Cardiac muscle cell (in vitro differentiated cells and primary cell): ENCODE data around the gene SEPTIN12. TPM values are rescaled to one million over a fixed set of nuclear protein-coding genes. Genes with fewer than 3 reads are reported as not detected.

Experiments used
- DNase-seq, 2 donors: peaks; one replicate each; pipeline versions ENCODE4 v3.0.0 to v3.0.0-alpha.2; 2010 to 2017; ENCODE audit warnings: low read depth in 1 of 2, low spot score in 1 of 2
- H3K27ac ChIP-seq: fragments of 200-600 bp; sonication (generic); 2 replicates; pipeline ENCODE4 v1.5.1; 2016
- H3K27me3 ChIP-seq: fragments of 200-600 bp; sonication (generic); 2 replicates; pipeline ENCODE4 v1.6.0; 2016; ENCODE audit warnings: control low read depth
- H3K36me3 ChIP-seq: fragments of 200-600 bp; sonication (generic); 2 replicates; pipeline ENCODE4 v1.5.1; 2016; ENCODE audit warnings: control low read depth
- H3K4me1 ChIP-seq: fragments of 200-600 bp; sonication (generic); 2 replicates; pipeline ENCODE4 v1.8.1; 2017; ENCODE audit warnings: low read depth, mild to moderate bottlenecking, mixed run types
- H3K4me3 ChIP-seq: fragments of 200-600 bp; sonication (generic); 2 replicates; pipeline ENCODE4 v1.5.1; 2016; ENCODE audit warnings: mild to moderate bottlenecking
- H3K9me3 ChIP-seq: fragments of 200-600 bp; sonication (generic); 2 replicates; pipeline ENCODE4 v1.5.1; 2017; ENCODE audit warnings: low read depth, mild to moderate bottlenecking, control low read depth
- CTCF ChIP-seq: IDR thresholded peaks from 2 replicates; pipeline ENCODE4 v1.5.1; 2012; ENCODE audit warnings: low read depth, mild to moderate bottlenecking, low read length
- polyA plus RNA-seq: library from polyadenylated mRNA; unstranded; fragments of >200 nt; fragmentation: Nextera tagmentation; extraction: Ambion mirVana; gene quantifications from 2 replicates; pipeline ENCODE4 v1.2.1, GENCODE V29; 2016
- total RNA-seq: library from RNA; depleted of rRNA; stranded (reverse); fragments of >200 nt; gene quantifications from 2 replicates; pipeline ENCODE4 v1.2.3, GENCODE V29; 2016

SEPTIN12 gene
- total and polyA plus RNA-seq, 2 experiments from 2014 or later, result 2.9 to 7.3 TPM

GRCh38 chr16:4795181-4795827 lies 7.2 kb upstream of the SEPTIN12 start, which contains the start of gene SMIM22:
TSS of gene SMIM22 (plus strand) at chr16:4795369. CDS start at chr16:4795735, 366 bp downstream.
- no peaks in the 10 kb centered on the region for H3K9me3 ChIP-seq
- no peak for TF ChIP-seq CTCF

GRCh38 chr16:4792951-4793513 lies 4.9 kb upstream of the SEPTIN12 start:
- TF ChIP-seq CTCF, result no peak

More at GRCh38 chr16:4795181-4795827, 7.2 kb upstream of the SEPTIN12 start, which contains the start of gene SMIM22:
- Histone ChIP-seq H3K36me3 (peaks cover 11% of the 10 kb centered on the region), H3K4me1 (no peaks in the 10 kb centered on the region), H3K27ac (no peak within 1 kb of the TSS), H3K27me3 (no peaks in the 10 kb centered on the region), H3K4me3 (no peak within 1 kb of the TSS)
- no peak for DNase-seq

GRCh38 chr16:4790871-4791270 lies 2.7 kb upstream of the SEPTIN12 start:
- Histone ChIP-seq H3K27ac (no peak overlapping the region), H3K4me3 (no peak overlapping the region), H3K4me1 (peaks cover 16% of the 10 kb centered on the region), H3K36me3 (no peaks in the 10 kb centered on the region), H3K27me3 (no peaks in the 10 kb centered on the region), H3K9me3 (no peaks in the 10 kb centered on the region)
- no peak for DNase-seq
- TF ChIP-seq CTCF, result no peak

More at GRCh38 chr16:4792951-4793513, 4.9 kb upstream of the SEPTIN12 start:
- Histone ChIP-seq H3K4me1 (peaks cover 10% of the 10 kb centered on the region), H3K27me3 (no peaks in the 10 kb centered on the region), H3K4me3 (no peak overlapping the region), H3K9me3 (no peaks in the 10 kb centered on the region), H3K27ac (no peak overlapping the region), H3K36me3 (no peaks in the 10 kb centered on the region)
- no peak for DNase-seq

- Histone ChIP-seq H3K27ac (no peak overlapping the region), H3K4me3 (no peak overlapping the region), H3K4me1 (peaks cover 16% of the 10 kb centered on the region), H3K36me3 (no peaks in the 10 kb centered on the region), H3K27me3 (no peaks in the 10 kb centered on the region), H3K9me3 (no peaks in the 10 kb centered on the region)
- TF ChIP-seq CTCF, result no peak
- DNase-seq, result no peak
Measured at GRCh38 chr16:4790261-4790660, 2.1 kb upstream of the SEPTIN12 start.

- no peak for DNase-seq
- H3K4me1 ChIP-seq, result peaks cover 16% of the 10 kb centered on the region
- TF ChIP-seq CTCF, result no peak
- H3K4me3 ChIP-seq, result no peak overlapping the region
- no peaks in the 10 kb centered on the region for H3K9me3 ChIP-seq
- H3K27me3 ChIP-seq, result no peaks in the 10 kb centered on the region
- H3K27ac ChIP-seq, result peak overlapping the region; percentile 5
- H3K36me3 ChIP-seq, result no peaks in the 10 kb centered on the region
Measured at GRCh38 chr16:4788910-4789309, 765 bp upstream of the SEPTIN12 start.
